Measurements from ENCODE around the gene NGRN. TPM values are rescaled to one million over a fixed set of nuclear protein-coding genes. Genes with fewer than 3 reads are reported as not detected.

The NGRN gene
- total and polyA plus RNA-seq, 2 of the 8 experiments (the other 6 are each of a cell fraction or from before 2014, with no cell fraction given) = 60.1 to 101 TPM

- TF ChIP-seq KDM1A (IDR thresholded peaks at IDR 0.05; ENCODE audit: borderline replicate concordance, low read length) = no peak
These were observed 45.9 kb upstream of the NGRN start (continued) for GRCh38 chr15:90219421-90220141.
